AG10803 (cell line): Measurements from ENCODE around the gene CDC20.

Source experiments
- DNase-seq: peaks from one replicate; pipeline ENCODE4 v3.0.0; 2010; ENCODE audit warnings: low read depth
- H3K4me3 ChIP-seq: 2 replicates; pipeline ENCODE4 v1.5.1; 2011; ENCODE audit warnings: mild to moderate bottlenecking, low read length, control low read depth
- TF ChIP-seq, protein P1 (sequence below): conservative IDR thresholded peaks from 2 replicates; pipeline ENCODE4 v1.5.1; 2011; ENCODE audit warnings: mild to moderate bottlenecking, low read length, control low read depth, inconsistent platforms

Gene CDC20

DNA sequence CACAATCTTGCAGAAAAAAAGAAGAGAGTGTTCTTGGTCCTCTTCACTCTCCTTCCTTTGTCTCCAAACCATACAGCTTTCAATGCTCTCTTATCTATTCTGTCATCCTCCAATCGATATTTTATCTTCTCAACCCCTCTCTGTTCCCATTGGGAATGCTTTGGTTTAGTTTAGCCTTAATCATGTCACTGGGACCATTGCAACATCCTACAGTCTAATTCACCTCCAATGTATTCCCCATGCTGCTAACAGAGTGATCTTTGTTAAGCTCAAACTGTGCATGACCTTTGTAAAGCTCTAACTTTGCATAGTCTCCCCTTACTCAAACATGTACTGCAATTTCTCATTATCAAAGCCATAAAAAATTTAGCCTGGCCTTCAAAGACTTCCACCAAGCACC lies 18.2 kb upstream of the CDC20 start:
- H3K4me3 ChIP-seq: no peak overlapping the region
- DNase-seq: no peak
- TF ChIP-seq, protein P1, sequence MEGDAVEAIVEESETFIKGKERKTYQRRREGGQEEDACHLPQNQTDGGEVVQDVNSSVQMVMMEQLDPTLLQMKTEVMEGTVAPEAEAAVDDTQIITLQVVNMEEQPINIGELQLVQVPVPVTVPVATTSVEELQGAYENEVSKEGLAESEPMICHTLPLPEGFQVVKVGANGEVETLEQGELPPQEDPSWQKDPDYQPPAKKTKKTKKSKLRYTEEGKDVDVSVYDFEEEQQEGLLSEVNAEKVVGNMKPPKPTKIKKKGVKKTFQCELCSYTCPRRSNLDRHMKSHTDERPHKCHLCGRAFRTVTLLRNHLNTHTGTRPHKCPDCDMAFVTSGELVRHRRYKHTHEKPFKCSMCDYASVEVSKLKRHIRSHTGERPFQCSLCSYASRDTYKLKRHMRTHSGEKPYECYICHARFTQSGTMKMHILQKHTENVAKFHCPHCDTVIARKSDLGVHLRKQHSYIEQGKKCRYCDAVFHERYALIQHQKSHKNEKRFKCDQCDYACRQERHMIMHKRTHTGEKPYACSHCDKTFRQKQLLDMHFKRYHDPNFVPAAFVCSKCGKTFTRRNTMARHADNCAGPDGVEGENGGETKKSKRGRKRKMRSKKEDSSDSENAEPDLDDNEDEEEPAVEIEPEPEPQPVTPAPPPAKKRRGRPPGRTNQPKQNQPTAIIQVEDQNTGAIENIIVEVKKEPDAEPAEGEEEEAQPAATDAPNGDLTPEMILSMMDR: no peak

DNA sequence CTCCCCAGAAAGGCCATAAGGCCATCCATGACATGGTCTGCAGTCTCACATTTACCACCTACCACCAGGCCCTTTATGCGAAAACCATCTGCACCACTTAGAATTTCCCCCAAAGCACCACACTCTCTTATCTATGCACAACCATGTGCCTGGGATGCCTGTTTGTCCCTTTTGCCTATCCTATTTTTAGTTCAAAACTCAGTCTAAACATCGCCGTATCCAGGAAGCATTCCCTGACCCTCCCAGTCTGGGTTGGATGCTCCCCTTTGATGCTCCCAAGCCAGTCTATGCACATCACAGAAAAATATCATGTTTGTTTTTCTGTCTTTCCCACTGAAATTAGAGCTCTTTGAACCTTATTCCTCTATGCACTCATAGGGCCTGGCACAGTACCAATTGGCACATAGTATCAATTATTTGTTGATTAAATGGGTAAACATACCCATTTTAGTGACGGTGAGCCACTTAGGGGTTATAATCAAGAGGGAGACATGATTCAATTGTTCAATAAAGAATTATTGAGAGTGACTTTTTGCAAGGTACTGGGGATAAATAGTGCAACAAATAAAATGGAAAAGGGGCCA lies 14.4 kb upstream of the CDC20 start:
- TF ChIP-seq, protein P1: no peak
- no peak overlapping the region for H3K4me3 ChIP-seq
- DNase-seq: no peak

DNA sequence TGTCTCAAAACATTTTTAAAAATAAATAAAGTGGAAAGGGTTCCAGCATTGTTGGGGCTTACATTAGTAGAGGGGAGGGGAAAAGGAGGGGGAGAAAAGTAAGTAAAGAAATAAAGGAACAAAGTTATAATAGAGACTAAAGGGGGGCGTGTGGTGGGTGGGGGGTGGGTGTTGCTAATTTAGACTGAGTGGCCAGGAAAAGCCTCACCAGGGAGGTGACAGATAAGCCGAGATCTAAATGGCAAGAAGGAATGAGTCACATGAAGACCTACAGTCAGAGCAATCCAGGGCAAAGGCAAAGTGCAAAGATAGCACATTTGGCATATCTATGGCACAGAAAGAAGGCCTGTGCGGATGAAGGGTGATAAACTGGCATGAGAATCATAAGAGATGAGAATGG lies 13.7 kb upstream of the CDC20 start:
- DNase-seq: no peak
- TF ChIP-seq, protein P1: no peak
- H3K4me3 ChIP-seq: no peak overlapping the region

DNA sequence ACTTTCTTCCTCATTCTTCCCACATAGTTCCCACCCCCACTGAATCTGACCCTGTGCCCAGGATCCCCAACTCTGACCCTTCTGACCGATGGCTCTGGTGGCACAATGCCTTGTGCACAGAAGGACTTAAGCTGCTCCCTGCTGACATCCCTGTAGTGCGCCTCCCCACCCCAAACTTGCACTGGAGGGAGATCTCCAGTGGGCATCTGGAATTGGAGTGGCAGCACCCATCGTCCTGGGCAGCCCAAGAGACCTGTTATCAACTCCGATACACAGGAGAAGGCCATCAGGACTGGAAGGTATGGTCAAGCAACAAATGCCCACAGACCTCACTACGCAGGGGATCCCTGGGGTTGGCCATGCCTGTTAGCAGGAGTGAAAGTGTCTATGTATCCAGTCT lies 12.1 kb upstream of the CDC20 start:
- TF ChIP-seq, protein P1: no peak
- no peak overlapping the region for H3K4me3 ChIP-seq
- no peak for DNase-seq

DNA sequence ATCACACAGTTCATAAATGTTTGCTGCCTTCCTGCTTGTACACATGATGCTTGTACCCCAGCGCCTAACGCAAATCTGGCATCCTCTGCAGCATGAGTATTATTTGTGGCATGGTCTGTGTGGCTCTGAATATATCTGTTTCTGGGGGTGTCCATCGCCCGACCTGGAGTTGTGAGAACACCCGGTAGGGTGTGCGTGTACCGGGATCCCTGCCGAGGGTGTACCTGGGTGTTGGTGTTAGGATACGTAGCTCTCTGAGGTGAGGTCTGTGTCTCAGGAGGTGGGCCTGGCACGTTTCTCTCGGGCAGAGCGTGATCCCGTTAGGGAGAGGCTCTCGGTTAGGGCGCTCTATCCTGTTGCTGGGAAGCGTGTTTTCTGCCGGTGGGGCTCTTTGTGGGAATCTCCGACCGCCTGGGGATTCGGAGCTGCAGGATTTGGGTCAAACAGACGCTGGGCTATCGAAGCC lies 10.4 kb upstream of the CDC20 start:
- H3K4me3 ChIP-seq: peak overlapping the region; percentile 60
- TF ChIP-seq, protein P1: no peak
- no peak for DNase-seq

DNA sequence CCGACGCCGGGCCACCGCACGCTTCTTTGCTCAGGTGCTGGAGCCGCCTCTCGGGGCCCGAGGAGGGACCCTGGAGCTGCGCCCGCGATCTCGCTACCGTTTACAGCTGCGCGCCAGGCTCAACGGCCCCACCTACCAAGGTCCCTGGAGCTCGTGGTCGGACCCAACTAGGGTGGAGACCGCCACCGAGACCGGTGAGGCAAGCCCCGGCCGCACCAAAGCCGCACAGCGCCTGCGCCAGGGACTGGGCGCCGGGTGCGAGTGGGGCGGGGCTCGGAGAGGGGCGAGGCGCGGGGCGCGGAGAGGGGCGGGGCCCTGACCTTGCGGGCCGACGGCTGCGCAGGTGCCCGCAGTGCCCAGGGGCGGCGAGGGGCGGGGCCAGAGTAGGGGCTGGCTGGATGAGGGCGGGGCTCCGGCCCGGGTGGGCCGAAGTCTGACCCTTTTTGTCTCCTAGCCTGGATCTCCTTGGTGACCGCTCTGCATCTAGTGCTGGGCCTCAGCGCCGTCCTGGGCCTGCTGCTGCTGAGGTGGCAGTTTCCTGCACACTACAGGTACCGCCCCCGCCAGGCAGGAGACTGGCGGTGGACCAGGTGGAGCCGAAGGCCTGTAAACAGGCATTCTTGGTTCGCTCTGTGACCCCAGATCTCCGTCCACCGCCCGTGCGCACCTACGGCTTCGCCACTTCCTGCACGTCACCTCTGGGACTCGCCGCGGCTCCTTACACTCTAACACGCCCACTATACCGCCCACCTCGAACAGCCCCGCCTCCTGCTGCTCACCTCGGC lies 9.8 kb upstream of the CDC20 start:
- no peak for DNase-seq
- TF ChIP-seq, protein P1: no peak
- H3K4me3 ChIP-seq: peak overlapping the region; percentile 60
